ENCODE data around the gene SSX2B. TPM values are rescaled to one million over a fixed set of nuclear protein-coding genes. Genes with fewer than 3 reads are reported as not detected.

The SSX2B gene
- total RNA-seq = not detected in 2 replicates

GRCh38 chrX:52750952-52751351 is at the start of gene SSX2B:
Gene SSX2B (plus strand): TSS chrX:52751252. CDS start chrX:52752681, 1,429 bp downstream.

GRCh38 chrX:52707078-52707477 is 44.0 kb upstream of the SSX2B start, which contains the start of gene SSX2:
Gene SSX2 (minus strand): TSS chrX:52707178. CDS start chrX:52705749, 1,429 bp downstream.

GRCh38 chrX:52797327-52797726 is 46.3 kb downstream of the SSX2B start, which contains the start of gene SPANXN5:
Gene SPANXN5 (minus strand): TSS chrX:52797427. CDS start chrX:52797348, 79 bp downstream.

Small RNAs within 50 kb of the gene (small RNA-seq; reads per million reads assigned to genes)
- gene AC244505.3 (not detected), gene AC244505.5 (not detected), gene AC244505.6 (not detected), gene AC244505.7 (not detected)

Other genes with a start within 250 kb of the SSX2B start
- gene XAGE1B, start 234.2 kb upstream of the SSX2B start, total RNA-seq = not detected in 2 replicates
- not detected in 2 replicates for gene SSX7, start 96.4 kb upstream of the SSX2B start, total RNA-seq
- gene SSX2, start 44.1 kb upstream of the SSX2B start, total RNA-seq = not detected in 2 replicates
- gene SPANXN5, start 46.2 kb downstream of the SSX2B start, total RNA-seq = not detected in 2 replicates
- not detected in 2 replicates for gene XAGE5, start 60.0 kb downstream of the SSX2B start, total RNA-seq
- not detected in 2 replicates for gene XAGE3, start 116.8 kb downstream of the SSX2B start, total RNA-seq
- 16.9 and 24.5 TPM in 2 replicates for gene FAM156B, start 146.1 kb downstream of the SSX2B start, total RNA-seq
- gene FAM156A, start 207.3 kb downstream of the SSX2B start, total RNA-seq = 18.8 and 24.3 TPM in 2 replicates